Endothelial cell of umbilical vein (primary cell): ENCODE data around the gene UBXN11. TPM values are rescaled to one million over a fixed set of nuclear protein-coding genes. Genes with fewer than 3 reads are reported as not detected.

Experiments
- BruUV-seq: library from RNA; stranded (reverse); fragments of 400-500 nt; replicated peaks from 2 replicates; lab custom pipeline; 2021; lab: Mats Ljungman, UMichigan
- CTCF ChIA-PET: fragments of 300-600, 350-600 bp; sonication (Branson Sonifier 250); formaldehyde crosslinking; loops from one replicate; lab custom pipeline; 2021; ENCODE audit warnings: antibody characterized with exemption, inconsistent platforms; lab: Charles Lee
- POLR2A ChIA-PET: fragments of 300-600, 350-600 bp; sonication (Branson Sonifier 250); formaldehyde crosslinking; loops from one replicate; lab custom pipeline; 2021; ENCODE audit warnings: antibody characterized with exemption, inconsistent platforms; lab: Charles Lee
- DNase-seq: peaks from one replicate; pipeline ENCODE4 v3.0.0-alpha.2; 2011; ENCODE audit warnings: low read depth, low spot score
- FAIRE-seq: peaks from 2 replicates; lab custom pipeline; 2011; peaks lifted over from hg19 to GRCh38; lab: Jason Lieb, UNC
- H2AFZ ChIP-seq: 2 replicates; pipeline ENCODE4 v1.6.0; 2012; ENCODE audit warnings: low read depth, low read length, control low read depth, inconsistent platforms
- H3K27ac ChIP-seq: 2 replicates; pipeline ENCODE4 v1.5.1; 2011; ENCODE audit warnings: low read depth, mild to moderate bottlenecking, control low read depth, low read length, moderate library complexity; ENCODE audit not compliant: insufficient read depth
- H3K27me3 ChIP-seq, 2 experiments: 2 replicates each; pipeline versions ENCODE4 v1.6.0 to v1.6.1; 2011; ENCODE audit warnings: low read length in 2 of 2, mixed read lengths in 1 of 2; ENCODE audit not compliant: control insufficient read depth in 2 of 2, insufficient read depth in 2 of 2
- H3K36me3 ChIP-seq, 2 experiments: 2 replicates in 1 of 2; 3 replicates in 1 of 2; pipeline ENCODE4 v1.5.1; 2011; ENCODE audit warnings: low read length in 2 of 2, mild to moderate bottlenecking in 1 of 2, moderate library complexity in 1 of 2; ENCODE audit not compliant: control insufficient read depth in 2 of 2, insufficient read depth in 2 of 2; ENCODE audit errors: extremely low read depth in 1 of 2
- H3K4me1 ChIP-seq: 3 replicates; pipeline ENCODE4 v1.5.1; 2011; ENCODE audit warnings: mild to moderate bottlenecking, low read length; ENCODE audit not compliant: control insufficient read depth, insufficient read depth; ENCODE audit errors: extremely low read depth
- H3K4me2 ChIP-seq: 2 replicates; pipeline ENCODE4 v1.6.1; 2011; ENCODE audit warnings: low read length, control low read depth, mixed read lengths; ENCODE audit not compliant: insufficient read depth
- H3K4me3 ChIP-seq, 3 experiments: fragments of 200-600 bp in 1 of 3; sonication (generic), shearing (Covaris generic) in 1 of 3; replicated peaks in 1 of 3; 2 replicates each; pipeline ENCODE4 v1.5.1; 2011 to 2016; ENCODE audit warnings: control low read depth in 3 of 3, low read length in 3 of 3, mild to moderate bottlenecking in 2 of 3, inconsistent platforms in 1 of 3, low read depth in 1 of 3, moderate library complexity in 1 of 3; ENCODE audit not compliant: insufficient read depth in 1 of 3
- H3K79me2 ChIP-seq: 2 replicates; pipeline ENCODE4 v1.6.0; 2012; ENCODE audit warnings: low read length, inconsistent platforms; ENCODE audit not compliant: control insufficient read depth, insufficient read depth
- H3K9ac ChIP-seq: replicated peaks from 2 replicates; pipeline ENCODE3; 2011; ENCODE audit warnings: low read length, control low read depth; ENCODE audit not compliant: insufficient read depth; ENCODE audit errors: extremely low read depth
- H3K9me1 ChIP-seq: replicated peaks from 3 replicates; pipeline ENCODE4 v1.6.0; 2011; ENCODE audit warnings: mild to moderate bottlenecking, low read length; ENCODE audit not compliant: control insufficient read depth, insufficient read depth; ENCODE audit errors: extremely low read depth
- H3K9me3 ChIP-seq: replicated peaks from 2 replicates; pipeline ENCODE4 v1.5.1; 2012; ENCODE audit warnings: low read length, inconsistent platforms; ENCODE audit not compliant: control insufficient read depth, insufficient read depth
- H4K20me1 ChIP-seq: replicated peaks from 2 replicates; pipeline ENCODE3; 2011; ENCODE audit warnings: mild to moderate bottlenecking, low read length; ENCODE audit not compliant: control insufficient read depth, insufficient read depth; ENCODE audit errors: extremely low read depth
- CTCF ChIP-seq, 2 donors: IDR thresholded peaks; 1 replicate in 1 of 2; 2 replicates in 1 of 2; pipeline ENCODE4 v1.5.1; 2011; ENCODE audit warnings: low read length in 2 of 2, mild to moderate bottlenecking in 2 of 2, moderate library complexity in 2 of 2, control low read depth in 1 of 2, inconsistent platforms in 1 of 2, low read depth in 1 of 2; ENCODE audit not compliant: insufficient read depth in 1 of 2; ENCODE audit errors: extremely low read depth in 1 of 2
- EZH2 ChIP-seq: IDR thresholded peaks from 2 replicates; pipeline ENCODE4 v1.6.1; 2012; ENCODE audit warnings: borderline replicate concordance, low read depth, mild to moderate bottlenecking, moderate library complexity, low read length, inconsistent platforms; ENCODE audit not compliant: severe bottlenecking
- FOS ChIP-seq: IDR thresholded peaks from 2 replicates; pipeline ENCODE4 v1.6.1; 2011; ENCODE audit warnings: mild to moderate bottlenecking, low read length, moderate library complexity, borderline replicate concordance; ENCODE audit not compliant: insufficient read depth
- GATA2 ChIP-seq: IDR thresholded peaks from 2 replicates; pipeline ENCODE4 v1.7.0; 2011; ENCODE audit warnings: low read depth, mild to moderate bottlenecking, moderate library complexity, mixed read lengths, low read length; ENCODE audit not compliant: insufficient read length, insufficient read depth
- MAX ChIP-seq: IDR thresholded peaks from 2 replicates; pipeline ENCODE4 v1.6.1; 2011; ENCODE audit not compliant: insufficient read depth, insufficient read length
- MYC ChIP-seq: IDR thresholded peaks from one replicate; pipeline ENCODE4 v1.6.1; 2011; ENCODE audit warnings: mild to moderate bottlenecking, low read depth, low read length
- POLR2A ChIP-seq: IDR thresholded peaks from 2 replicates; pipeline ENCODE4 v1.6.1; 2012; ENCODE audit warnings: low read depth, mild to moderate bottlenecking, control low read depth, low read length
- POLR2AphosphoS5 ChIP-seq: IDR thresholded peaks from 2 replicates; pipeline ENCODE4 v1.6.1; 2012; ENCODE audit warnings: low read depth, mild to moderate bottlenecking, control low read depth, low read length, moderate library complexity; ENCODE audit not compliant: insufficient read depth
- dilution Hi-C: fragments of 300-500 bp; cut with MboI; formaldehyde crosslinking; loops from one replicate; pipeline ENCODE4 v1.15.0; 2019; ENCODE audit warnings: low sequenced_read_pairs; ENCODE audit not compliant: extremely low pct_ligation_motif_present
- intact Hi-C: fragments of 100-400 bp; cut with micrococcal nuclease; formaldehyde crosslinking; loops from one replicate; pipeline ENCODE4 v1.10.0; 2022
- polyA plus RNA-seq, 4 experiments: library from polyadenylated mRNA; depleted of rRNA in 3 of 4; stranded (reverse) in 3 of 4; unstranded in 1 of 4; fragments of >200 nt; gene quantifications; 2 replicates each; pipeline versions ENCODE4 v1.2.1 to v1.2.3, GENCODE V29; 2011 to 2012; ENCODE audit warnings: missing spikeins in 1 of 4
- total RNA-seq: library from RNA; stranded (reverse); gene quantifications from 2 replicates; pipeline ENCODE4 v1.2.3, GENCODE V29; 2021

UBXN11 gene
- total and polyA plus RNA-seq, 2 donors (not counting 3 experiments of a cell fraction or from before 2014, with no cell fraction given): 14.8 to 15.6 TPM

GRCh38 chr1:26276432-26276838, 30.0 kb downstream of the UBXN11 start:
- Histone ChIP-seq H3K4me2 (no peak overlapping the region), H3K27ac (peak overlapping the region; percentile 62), H3K4me1 (peaks cover 37% of the 10 kb centered on the region), H4K20me1 (no peaks in the 10 kb centered on the region), H3K9ac (no peak overlapping the region), H3K4me3 (no peak overlapping the region), H3K27me3 (no peaks in the 10 kb centered on the region), H3K79me2 (peaks cover 21% of the 10 kb centered on the region), H3K9me1 (no peaks in the 10 kb centered on the region), H3K36me3 (peaks cover 3 to 6% of the 10 kb centered on the region in 2 experiments), H3K9me3 (no peaks in the 10 kb centered on the region), H2AFZ (no peak overlapping the region)
- dilution Hi-C loops: no loop called here
- ChIA-PET CTCF (interaction anchor here (0.7 to 9.1 kb wide), 24 partner anchors 9 to 242 kb away, joined by 3 to 132 read pairs (median 6); partner anchors contain the start of genes CD52, CEP85, UBXN11 and ZNF593), POLR2A (interaction anchor here (0.7 kb wide), 1 partner anchor 104 kb away, joined by 6 read pairs; no protein-coding TSS in a partner anchor)
- peak; percentile 1 for TF ChIP-seq POLR2AphosphoS5
- no peak for TF ChIP-seq EZH2
- DNase-seq (no peak), FAIRE-seq (no peak)
- BruUV-seq: no TSS peak
- intact Hi-C loops: loop anchor here (1.0 to 5.0 kb wide), 4 partner anchors 42 to 239 kb away; partner anchors contain the start of genes CEP85 and HMGN2

- H3K9me3 ChIP-seq: no peaks in the 10 kb centered on the region
- peak overlapping the region; percentile 38 for H3K9ac ChIP-seq
- H4K20me1 ChIP-seq: no peaks in the 10 kb centered on the region
- TF ChIP-seq POLR2AphosphoS5 (peak; percentile 47), EZH2 (no peak), FOS (peak; percentile 93), MAX (peak; percentile 55), MYC (peak; percentile 32), GATA2 (peak; percentile 73), POLR2A (no peak), CTCF (IDR thresholded peaks at IDR 0.05; ENCODE audit: extremely low read depth in 1 of 2, insufficient read depth in 1 of 2, low read depth in 1 of 2, low read length in 2 of 2) (peak; percentile 76 to 78)
- DNase-seq (peak; percentile 93), FAIRE-seq (peak; percentile 93)
- H3K9me1 ChIP-seq: no peaks in the 10 kb centered on the region
- peak overlapping the region; percentile 11 for H3K4me2 ChIP-seq
- H3K27me3 ChIP-seq: no peaks in the 10 kb centered on the region
- peaks cover 3% of the 10 kb centered on the region in 2 experiments for H3K36me3 ChIP-seq
- H3K27ac ChIP-seq: peak overlapping the region; percentile 62
- no peak overlapping the region for H3K4me3 ChIP-seq
- peaks cover 15% of the 10 kb centered on the region for H3K79me2 ChIP-seq
- BruUV-seq: no TSS peak
- POLR2A ChIA-PET: interaction anchor here (0.7 kb wide), 1 partner anchor 104 kb away, joined by 6 read pairs; no protein-coding TSS in a partner anchor
- intact Hi-C loops (loop anchor here (1.0 to 5.0 kb wide), 8 partner anchors 41 to 239 kb away; partner anchors contain the start of genes CEP85, HMGN2 and ZNF593), dilution Hi-C loops (no loop called here)
- H3K4me1 ChIP-seq: peaks cover 31% of the 10 kb centered on the region
- CTCF ChIA-PET: interaction anchor here (0.6 to 9.1 kb wide), 31 partner anchors 10 to 241 kb away, joined by 3 to 132 read pairs (median 5); partner anchors contain the start of genes CD52, CEP85, UBXN11 and ZNF593
- H2AFZ ChIP-seq: peak overlapping the region; percentile 61
Observed at GRCh38 chr1:26275580-26276431, 30.6 kb downstream of the UBXN11 start.
